ENCODE data around the gene GSAP. TPM values are rescaled to one million over a fixed set of nuclear protein-coding genes. Genes with fewer than 3 reads are reported as not detected.

Gene GSAP
- polyA plus RNA-seq, 1 experiment: 3.7 TPM

DNA sequence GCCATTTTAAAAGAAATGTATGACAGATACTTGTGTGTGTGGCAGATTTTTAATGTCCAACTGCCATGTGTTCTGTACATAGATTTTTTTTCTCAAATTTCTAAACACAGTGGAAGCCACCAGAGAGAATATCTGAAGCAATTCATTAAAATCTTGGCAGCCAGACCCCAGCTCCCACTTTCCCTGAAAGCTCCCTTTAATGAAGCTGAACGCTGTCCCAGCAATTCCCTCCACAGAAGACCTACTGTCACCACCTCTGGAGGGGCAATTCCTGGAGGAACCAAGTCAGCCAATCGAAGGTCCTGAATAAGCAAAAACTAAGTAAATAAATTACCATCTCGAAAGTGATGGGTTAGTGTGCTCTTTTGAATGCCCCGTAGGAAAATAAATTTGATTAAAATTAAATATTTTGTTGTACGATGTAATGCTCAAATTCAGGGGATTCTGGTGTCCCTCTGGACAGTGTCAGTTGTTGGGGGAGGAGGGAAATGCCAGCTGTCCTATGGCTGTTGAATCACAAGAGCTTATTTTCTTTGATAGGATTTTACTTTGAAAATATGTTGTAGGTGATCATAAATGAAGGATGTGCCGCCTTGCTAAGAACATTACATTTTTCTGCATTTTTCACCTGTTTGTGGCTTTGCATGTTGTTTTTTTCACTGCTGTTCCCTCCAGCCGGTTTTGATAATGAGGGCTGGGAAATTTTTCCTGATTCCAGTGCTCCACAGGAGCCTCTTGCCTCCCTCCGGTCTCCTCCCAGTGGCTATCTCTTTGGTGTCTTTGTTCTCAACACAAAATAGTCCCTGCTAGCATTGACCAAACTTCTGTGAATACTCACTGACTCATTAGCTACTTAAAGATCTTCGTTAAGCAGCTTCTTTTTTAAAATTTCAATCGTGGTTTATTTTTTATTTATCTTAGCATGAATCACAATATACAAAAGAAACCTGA lies 9.2 kb upstream of the GSAP start:
- DNase-seq (ENCODE audit: low read depth): peak; percentile 14
- Histone ChIP-seq H3K27me3 (ENCODE audit: control insufficient read depth, insufficient read depth, low read length) (no peaks in the 10 kb centered on the region), H3K36me3 (ENCODE audit: control insufficient read depth, insufficient read depth, low read length) (no peaks in the 10 kb centered on the region), H3K4me3 (ENCODE audit: low read depth, low read length) (no peak overlapping the region)
- CTCF ChIA-PET: interaction anchor here (0.6 to 1.0 kb wide), 3 partner anchors 30 to 55 kb away, joined by 3 read pairs; no protein-coding TSS in a partner anchor
- TF ChIP-seq, protein P1, sequence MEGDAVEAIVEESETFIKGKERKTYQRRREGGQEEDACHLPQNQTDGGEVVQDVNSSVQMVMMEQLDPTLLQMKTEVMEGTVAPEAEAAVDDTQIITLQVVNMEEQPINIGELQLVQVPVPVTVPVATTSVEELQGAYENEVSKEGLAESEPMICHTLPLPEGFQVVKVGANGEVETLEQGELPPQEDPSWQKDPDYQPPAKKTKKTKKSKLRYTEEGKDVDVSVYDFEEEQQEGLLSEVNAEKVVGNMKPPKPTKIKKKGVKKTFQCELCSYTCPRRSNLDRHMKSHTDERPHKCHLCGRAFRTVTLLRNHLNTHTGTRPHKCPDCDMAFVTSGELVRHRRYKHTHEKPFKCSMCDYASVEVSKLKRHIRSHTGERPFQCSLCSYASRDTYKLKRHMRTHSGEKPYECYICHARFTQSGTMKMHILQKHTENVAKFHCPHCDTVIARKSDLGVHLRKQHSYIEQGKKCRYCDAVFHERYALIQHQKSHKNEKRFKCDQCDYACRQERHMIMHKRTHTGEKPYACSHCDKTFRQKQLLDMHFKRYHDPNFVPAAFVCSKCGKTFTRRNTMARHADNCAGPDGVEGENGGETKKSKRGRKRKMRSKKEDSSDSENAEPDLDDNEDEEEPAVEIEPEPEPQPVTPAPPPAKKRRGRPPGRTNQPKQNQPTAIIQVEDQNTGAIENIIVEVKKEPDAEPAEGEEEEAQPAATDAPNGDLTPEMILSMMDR (IDR thresholded peaks at IDR 0.05; ENCODE audit: insufficient read depth, low read depth, low read length): no peak
- POLR2A ChIA-PET: interaction anchor here (0.7 kb wide), 2 partner anchors 14 to 18 kb away, joined by 6 to 10 read pairs; no protein-coding TSS in a partner anchor

DNA sequence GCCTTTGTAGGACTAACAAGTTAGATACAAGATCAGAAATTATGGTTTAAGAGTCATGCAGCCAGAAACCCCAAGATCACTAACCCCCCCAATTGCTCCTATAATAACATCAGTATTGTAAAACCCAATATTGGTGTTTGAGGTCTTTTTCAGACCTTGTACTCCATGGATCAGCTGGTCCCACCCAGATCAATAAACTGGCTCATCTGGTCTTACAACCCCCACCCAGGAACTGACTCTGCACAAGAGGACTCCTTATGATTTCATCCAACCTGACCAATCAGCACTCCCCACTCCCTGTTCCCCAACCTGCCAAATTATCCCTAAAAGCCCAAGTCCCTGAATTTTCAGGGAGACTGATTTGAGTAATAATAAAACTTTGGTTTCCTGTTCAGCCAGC lies 6.4 kb upstream of the GSAP start:
- Histone ChIP-seq H3K36me3 (ENCODE audit: control insufficient read depth, insufficient read depth, low read length) (no peaks in the 10 kb centered on the region), H3K4me3 (ENCODE audit: low read depth, low read length) (no peak overlapping the region), H3K27me3 (ENCODE audit: control insufficient read depth, insufficient read depth, low read length) (no peaks in the 10 kb centered on the region)
- DNase-seq (ENCODE audit: low read depth): no peak
- TF ChIP-seq, protein P1 (IDR thresholded peaks at IDR 0.05; ENCODE audit: insufficient read depth, low read depth, low read length): no peak
- POLR2A ChIA-PET: no interaction called here
- CTCF ChIA-PET: no interaction called here

DNA sequence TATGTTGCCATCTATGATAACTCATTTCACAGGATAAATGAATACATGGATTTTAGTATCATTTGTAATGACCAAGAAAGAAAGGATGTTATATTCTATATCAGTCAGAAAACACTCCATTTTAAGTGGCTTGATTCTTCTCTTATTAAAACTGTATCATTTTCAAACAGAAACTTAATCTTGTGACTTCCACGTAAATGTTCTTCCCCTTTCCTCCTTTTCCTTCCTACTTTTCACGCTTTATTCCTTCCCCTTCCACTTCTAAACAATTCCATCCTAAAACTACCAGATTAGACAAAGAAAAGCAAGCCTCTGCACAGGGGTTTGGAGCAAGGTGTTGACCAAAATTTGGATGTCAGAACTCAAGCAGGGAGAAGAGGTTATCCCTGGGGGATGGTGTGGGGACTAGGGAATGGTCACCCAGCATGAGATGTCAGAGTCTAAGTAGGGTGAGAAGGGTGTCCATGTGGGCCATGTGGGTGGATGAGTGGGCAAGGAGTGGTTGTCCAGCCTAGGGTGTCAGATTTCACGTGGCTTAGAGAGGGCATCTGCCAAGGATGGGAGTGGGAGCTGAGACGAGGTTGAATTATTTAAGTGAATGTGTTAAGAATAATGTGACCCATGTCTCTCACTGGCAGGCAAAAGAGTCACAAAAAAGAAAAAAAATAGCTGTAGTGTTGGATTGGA lies 5.0 kb upstream of the GSAP start:
- TF ChIP-seq, protein P1 (IDR thresholded peaks at IDR 0.05; ENCODE audit: insufficient read depth, low read depth, low read length): no peak
- ChIA-PET POLR2A (no interaction called here), CTCF (no interaction called here)
- DNase-seq (ENCODE audit: low read depth): no peak
- H3K27me3 ChIP-seq (ENCODE audit: control insufficient read depth, insufficient read depth, low read length): no peaks in the 10 kb centered on the region
- H3K4me3 ChIP-seq (ENCODE audit: low read depth, low read length): no peak overlapping the region
- H3K36me3 ChIP-seq (ENCODE audit: control insufficient read depth, insufficient read depth, low read length): no peaks in the 10 kb centered on the region

DNA sequence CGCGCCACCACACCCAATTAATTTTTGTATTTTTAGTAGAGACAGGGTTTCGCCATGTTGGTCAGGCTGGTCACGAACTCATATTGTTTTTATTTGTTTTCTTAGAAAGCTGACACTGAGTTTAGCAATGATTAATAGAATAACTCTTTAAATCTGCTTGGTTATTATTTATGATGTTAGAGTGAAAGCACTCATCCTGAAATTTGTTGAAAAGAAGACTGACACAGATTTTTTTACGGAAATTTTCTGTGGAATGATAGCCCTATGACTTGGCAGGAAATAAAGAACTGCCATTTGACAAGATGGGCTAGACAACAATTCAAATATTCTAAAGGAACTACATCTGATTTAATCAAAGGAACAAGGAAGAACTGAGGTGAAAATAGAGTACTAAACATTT lies 4.3 kb upstream of the GSAP start:
- ChIA-PET CTCF (interaction anchor here (1.0 kb wide), 1 partner anchor 14 kb away, joined by 3 read pairs; no protein-coding TSS in a partner anchor), POLR2A (no interaction called here)
- no peak for DNase-seq (ENCODE audit: low read depth)
- no peak overlapping the region for H3K4me3 ChIP-seq (ENCODE audit: low read depth, low read length)
- no peaks in the 10 kb centered on the region for H3K27me3 ChIP-seq (ENCODE audit: control insufficient read depth, insufficient read depth, low read length)
- no peaks in the 10 kb centered on the region for H3K36me3 ChIP-seq (ENCODE audit: control insufficient read depth, insufficient read depth, low read length)
- TF ChIP-seq, protein P1 (IDR thresholded peaks at IDR 0.05; ENCODE audit: insufficient read depth, low read depth, low read length): no peak

DNA sequence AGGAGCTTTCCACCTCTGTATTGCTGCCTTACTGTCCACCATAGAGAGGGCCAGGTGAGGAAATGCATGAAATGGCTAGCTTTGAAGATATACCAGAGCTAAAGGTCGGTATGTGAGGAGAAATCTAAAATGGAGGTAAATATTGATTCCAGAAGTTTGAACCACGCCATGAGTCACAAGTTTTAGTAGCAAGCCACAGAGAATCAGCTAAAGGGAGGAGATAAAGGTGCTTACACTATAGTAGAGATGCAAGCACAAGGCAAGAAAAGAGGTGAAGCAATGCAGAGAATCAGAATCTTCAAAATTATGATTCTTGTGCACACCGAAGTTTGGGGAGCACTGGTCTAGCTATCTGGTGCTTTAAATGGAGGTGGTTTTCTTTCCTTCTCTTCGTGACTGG lies 3.0 kb upstream of the GSAP start:
- Histone ChIP-seq H3K36me3 (ENCODE audit: control insufficient read depth, insufficient read depth, low read length) (no peaks in the 10 kb centered on the region), H3K4me3 (ENCODE audit: low read depth, low read length) (no peak overlapping the region), H3K27me3 (ENCODE audit: control insufficient read depth, insufficient read depth, low read length) (no peaks in the 10 kb centered on the region)
- TF ChIP-seq, protein P1 (IDR thresholded peaks at IDR 0.05; ENCODE audit: insufficient read depth, low read depth, low read length): no peak
- DNase-seq (ENCODE audit: low read depth): no peak
- CTCF ChIA-PET: no interaction called here
- POLR2A ChIA-PET: no interaction called here

Data from BJ (cell line).